A673 (cell line): ENCODE results near the gene MOCOS.

Experiments used
- EZH2 ChIP-seq: fragments of 200-600 bp; sonication (generic); IDR thresholded peaks from 2 replicates; pipeline ENCODE4 v1.6.1; 2017; ENCODE audit warnings: borderline replicate concordance, low read depth, mild to moderate bottlenecking, mixed read lengths, antibody characterized with exemption, low read length; ENCODE audit not compliant: poor library complexity, severe bottlenecking
- TF ChIP-seq, protein P1 (sequence below): fragments of 300-800, 200-600 bp; sonication (generic); conservative IDR thresholded peaks from 2 replicates; pipeline ENCODE4 v1.5.1; 2017; ENCODE audit warnings: low read depth, mild to moderate bottlenecking, antibody characterized with exemption, low read length, moderate library complexity, mixed read lengths

DNA sequence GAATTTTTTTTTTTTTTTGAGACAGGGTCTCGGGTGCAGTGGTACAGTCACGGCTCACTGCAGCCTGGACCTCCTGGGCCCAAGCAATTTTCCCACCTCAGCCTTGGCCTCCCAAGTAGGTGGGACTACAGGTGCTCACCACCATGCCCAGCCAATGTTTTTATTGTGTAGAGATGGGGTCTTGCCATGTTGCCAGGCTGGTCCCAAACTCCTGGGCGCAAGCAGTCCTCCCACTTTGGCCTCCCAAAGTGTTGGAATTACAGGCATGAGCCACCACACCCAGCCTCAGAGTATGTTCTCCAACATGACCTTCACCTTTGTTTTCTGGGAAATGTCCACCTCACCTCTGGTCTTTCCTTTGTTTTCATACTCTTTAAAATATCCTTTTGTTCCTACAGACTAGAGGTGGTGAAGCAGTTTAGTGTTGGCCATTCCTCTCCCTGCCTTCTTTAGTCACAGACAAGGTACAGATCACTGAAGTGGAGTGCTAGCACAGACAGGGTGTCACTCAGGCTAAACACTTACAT lies 19.5 kb upstream of the MOCOS start:
- TF ChIP-seq EZH2, result no peak
- TF ChIP-seq, protein P1, sequence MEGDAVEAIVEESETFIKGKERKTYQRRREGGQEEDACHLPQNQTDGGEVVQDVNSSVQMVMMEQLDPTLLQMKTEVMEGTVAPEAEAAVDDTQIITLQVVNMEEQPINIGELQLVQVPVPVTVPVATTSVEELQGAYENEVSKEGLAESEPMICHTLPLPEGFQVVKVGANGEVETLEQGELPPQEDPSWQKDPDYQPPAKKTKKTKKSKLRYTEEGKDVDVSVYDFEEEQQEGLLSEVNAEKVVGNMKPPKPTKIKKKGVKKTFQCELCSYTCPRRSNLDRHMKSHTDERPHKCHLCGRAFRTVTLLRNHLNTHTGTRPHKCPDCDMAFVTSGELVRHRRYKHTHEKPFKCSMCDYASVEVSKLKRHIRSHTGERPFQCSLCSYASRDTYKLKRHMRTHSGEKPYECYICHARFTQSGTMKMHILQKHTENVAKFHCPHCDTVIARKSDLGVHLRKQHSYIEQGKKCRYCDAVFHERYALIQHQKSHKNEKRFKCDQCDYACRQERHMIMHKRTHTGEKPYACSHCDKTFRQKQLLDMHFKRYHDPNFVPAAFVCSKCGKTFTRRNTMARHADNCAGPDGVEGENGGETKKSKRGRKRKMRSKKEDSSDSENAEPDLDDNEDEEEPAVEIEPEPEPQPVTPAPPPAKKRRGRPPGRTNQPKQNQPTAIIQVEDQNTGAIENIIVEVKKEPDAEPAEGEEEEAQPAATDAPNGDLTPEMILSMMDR, result no peak
